Measurements from ENCODE around the gene FANCI.

FANCI gene

GRCh38 chr15:89363770-89364169 is 120.0 kb downstream of the FANCI start:
- DNase-seq, result no peak

- DNase-seq, result no peak
Measured at GRCh38 chr15:89364341-89364740, 120.6 kb downstream of the FANCI start.

- no peak for DNase-seq
Measured at GRCh38 chr15:89364741-89365450, 121.1 kb downstream of the FANCI start.

GRCh38 chr15:89365462-89366065 is 121.8 kb downstream of the FANCI start:
- DNase-seq, result no peak
